Peyer's patch (tissue), 4 donors: ENCODE measurements around the gene ATP1B2. TPM values are rescaled to one million over a fixed set of nuclear protein-coding genes. Genes with fewer than 3 reads are reported as not detected.

ENCODE experiments used
- DNase-seq, 3 donors: peaks; one replicate each; pipeline ENCODE4 v3.0.0-alpha.2; 2017 to 2019
- H3K27ac ChIP-seq, 4 donors: fragments of 200-600 bp; sonication (generic); one replicate each; pipeline ENCODE4 v1.5.1; 2016 to 2019
- H3K27me3 ChIP-seq, 2 donors: fragments of 200-600 bp; sonication (generic); one replicate each; pipeline ENCODE4 v1.5.1; 2019
- H3K36me3 ChIP-seq, 3 donors: fragments of 200-600 bp; sonication (generic); one replicate each; pipeline ENCODE4 v1.5.1; 2016 to 2019
- H3K4me1 ChIP-seq, 4 donors: fragments of 200-600 bp; sonication (generic); one replicate each; pipeline ENCODE4 v1.5.1; 2016 to 2019
- H3K4me3 ChIP-seq, 4 donors: fragments of 200-600 bp; sonication (generic); 1 replicate in 3 of 4; 2 replicates in 1 of 4; pipeline ENCODE4 v1.5.1; 2016 to 2019; ENCODE audit warnings: mild to moderate bottlenecking in 1 of 4
- H3K9me3 ChIP-seq, 4 donors: fragments of 200-600 bp; sonication (generic); one replicate each; pipeline ENCODE4 v1.5.1; 2016 to 2019; ENCODE audit warnings: mild to moderate bottlenecking in 1 of 4
- CTCF ChIP-seq, 6 experiments: fragments of 450-650 bp in 4 of 6; fragments of 200-600 bp in 2 of 6; sonication (generic) in 1 of 6; IDR thresholded peaks; one replicate each; pipeline ENCODE4 v1.5.1; 2017 to 2019; ENCODE audit warnings: antibody characterized with exemption in 6 of 6, mild to moderate bottlenecking in 3 of 6, moderate library complexity in 1 of 6
- POLR2A ChIP-seq, 2 donors: fragments of 450-650 bp; IDR thresholded peaks; one replicate each; pipeline ENCODE4 v1.5.1; 2017; ENCODE audit warnings: antibody characterized with exemption in 2 of 2, mild to moderate bottlenecking in 2 of 2, moderate library complexity in 2 of 2
- total RNA-seq, 4 donors: library from RNA; depleted of rRNA; stranded (reverse); fragments of >200 nt; gene quantifications; one replicate each; pipeline ENCODE4 v1.1.0, GENCODE V29; 2016

ATP1B2 gene
- total RNA-seq, 4 donors from 2014 or later = 0.47 TPM; not detected in 3

GRCh38 chr17:7702776-7703175 lies 52.0 kb downstream of the ATP1B2 start:
- no peak overlapping the region for H3K4me3 ChIP-seq
- no peak for DNase-seq
- no peak for TF ChIP-seq POLR2A (IDR thresholded peaks at IDR 0.05)
- TF ChIP-seq CTCF (IDR thresholded peaks at IDR 0.05) = no peak
- peaks cover 0 to 15% of the 10 kb centered on the region in 2 donors for H3K27me3 ChIP-seq
- no peak overlapping the region for H3K27ac ChIP-seq
- no peaks in the 10 kb centered on the region for H3K9me3 ChIP-seq
- peaks cover 0 to 18% (median 0%) of the 10 kb centered on the region in 3 donors for H3K36me3 ChIP-seq
- peaks cover 0 to 12% (median 4%) of the 10 kb centered on the region in 4 donors for H3K4me1 ChIP-seq

GRCh38 chr17:7703584-7704479 lies 53.1 kb downstream of the ATP1B2 start:
- DNase-seq = peak in 1 of 3 donors; percentile 47
- TF ChIP-seq POLR2A (IDR thresholded peaks at IDR 0.05) (no peak), CTCF (IDR thresholded peaks at IDR 0.05) (no peak)
- Histone ChIP-seq H3K27ac (no peak overlapping the region), H3K36me3 (peaks cover 0 to 18% (median 0%) of the 10 kb centered on the region in 3 donors), H3K4me1 (peaks cover 0 to 12% (median 4%) of the 10 kb centered on the region in 4 donors), H3K9me3 (no peaks in the 10 kb centered on the region), H3K27me3 (peaks cover 0 to 15% of the 10 kb centered on the region in 2 donors), H3K4me3 (no peak overlapping the region)

- H3K36me3 ChIP-seq = peaks cover 0 to 18% (median 0%) of the 10 kb centered on the region in 3 donors
- no peaks in the 10 kb centered on the region for H3K9me3 ChIP-seq
- TF ChIP-seq POLR2A (IDR thresholded peaks at IDR 0.05) (no peak), CTCF (IDR thresholded peaks at IDR 0.05) (no peak)
- peaks cover 0 to 12% (median 4%) of the 10 kb centered on the region in 4 donors for H3K4me1 ChIP-seq
- peak in 1 of 3 donors; percentile 42 for DNase-seq
- peak within 1 kb of the TSS; percentile 1 to 47 (median 35) for H3K4me3 ChIP-seq
- no peak within 1 kb of the TSS for H3K27ac ChIP-seq
- peaks cover 0 to 15% of the 10 kb centered on the region in 2 donors for H3K27me3 ChIP-seq
These were observed 54.0 kb downstream of the ATP1B2 start, which contains the start of gene EFNB3 for GRCh38 chr17:7704601-7705268. TSS of gene EFNB3 (plus strand) at chr17:7705202. CDS start at chr17:7705599, 397 bp downstream.

GRCh38 chr17:7705269-7706255 lies 54.8 kb downstream of the ATP1B2 start:
- TF ChIP-seq POLR2A (IDR thresholded peaks at IDR 0.05) (no peak), CTCF (IDR thresholded peaks at IDR 0.05) (no peak)
- DNase-seq = peak in 1 of 3 donors; percentile 48
- Histone ChIP-seq H3K27ac (no peak overlapping the region), H3K4me1 (peaks cover 0 to 12% (median 4%) of the 10 kb centered on the region in 4 donors), H3K9me3 (no peaks in the 10 kb centered on the region), H3K4me3 (peak overlapping the region; percentile 1 to 47 (median 35)), H3K36me3 (peaks cover 0 to 18% (median 0%) of the 10 kb centered on the region in 3 donors), H3K27me3 (peaks cover 0 to 15% of the 10 kb centered on the region in 2 donors)
